Pancreas (tissue), 10 donors: ENCODE results near the gene CD99L2. TPM values are rescaled to one million over a fixed set of nuclear protein-coding genes. Genes with fewer than 3 reads are reported as not detected.

Experiments
- ATAC-seq, 4 donors: fragments of 200-7000 bp; cut with Tn5 transposase; one replicate each; pipeline versions ENCODE4 v1.8.0 to v1.9.1; 2020; ENCODE audit warnings: mild to moderate bottlenecking in 4 of 4, moderate library complexity in 4 of 4
- DNase-seq, 6 donors: peaks; one replicate each; pipeline ENCODE4 v3.0.0-alpha.2; 2020
- FAIRE-seq: peaks from 2 replicates; lab custom pipeline; 2012; peaks lifted over from hg19 to GRCh38; lab: Jason Lieb, UNC
- H3K27ac ChIP-seq, 4 donors: fragments of 200-600 bp; sonication (generic); 1 replicate in 3 of 4; 2 replicates in 1 of 4; pipeline versions ENCODE4 v1.5.0 to v1.8.0; 2020
- H3K27me3 ChIP-seq, 4 donors: fragments of 200-600 bp; one replicate each; pipeline ENCODE4 v1.8.0; 2021
- H3K36me3 ChIP-seq, 3 donors: fragments of 200-600 bp; sonication (generic) in 1 of 3; one replicate each; pipeline versions ENCODE4 v1.5.0 to v1.8.0; 2020 to 2021
- H3K4me1 ChIP-seq, 3 donors: fragments of 200-600 bp; one replicate each; pipeline ENCODE4 v1.8.0; 2021
- H3K4me3 ChIP-seq, 4 donors: fragments of 200-600 bp; sonication (generic) in 2 of 4; one replicate each; pipeline versions ENCODE4 v1.5.0 to v1.8.0; 2020 to 2021
- H3K9me3 ChIP-seq, 4 donors: fragments of 200-600 bp; one replicate each; pipeline ENCODE4 v1.8.0; 2021
- CTCF ChIP-seq, 4 donors: fragments of 200-600 bp; sonication (generic) in 3 of 4; IDR thresholded peaks; one replicate each; pipeline versions ENCODE4 v1.5.0 to v1.8.0; 2021; ENCODE audit warnings: antibody characterized with exemption in 4 of 4
- WGBS, 2 donors: extraction: QIAGEN DNeasy Blood & Tissue Kit; methylation state at CpG; one replicate each; pipeline ENCODE4 v1.1.7; 2013; 5-methylcytosine and 5-hydroxymethylcytosine counted together
- intact Hi-C, 3 donors: fragments of 100-400 bp; cut with DNase I; formaldehyde crosslinking; loops; one replicate each; pipeline versions ENCODE4 v1.11.1 to v1.14.2; 2022
- polyA plus RNA-seq, 2 donors: library from polyadenylated mRNA; stranded (reverse); fragments of 200-250 nt; gene quantifications; one replicate each; pipeline ENCODE4 v1.2.3, GENCODE V29; 2013
- total RNA-seq, 6 donors: library from RNA; stranded (reverse); fragmentation: NEBNext Ultra II Directional in 4 of 6; extraction: Animal tissue kit (Norgen Biotek cat#: 25700) in 4 of 6; gene quantifications; one replicate each; pipeline versions ENCODE4 v1.2.1 to v1.2.4, GENCODE V29; 2021 to 2023
- donor health status: healthy with polysubstance abuse.
- donor health status: DM: no; HTN: no; CAD: no; lungs with moderate emphysema.
- donor health status: DM: no; HTN: no; CAD: no.
- donor health status: control.
- donor health status: control.
- donor health status: Bipolar disorder and iron deficiency.
- donor health status: DM: yes; HTN: yes; CAD: no.
- donor health status: DM: no; HTN: no; CAD: no.
- donor health status: DM: no; HTN: no; CAD: no.
- donor health status: DM: yes; HTN: yes; CAD: no.

The CD99L2 gene
- total and polyA plus RNA-seq, 8 donors = 10.4 to 25.1 (median 16.2) TPM

- DNase-seq = peak in 2 of 6 donors; percentile 8 to 51
- Histone ChIP-seq H3K4me1 (no peaks in the 10 kb centered on the region), H3K36me3 (no peaks in the 10 kb centered on the region), H3K27ac (no peak overlapping the region), H3K9me3 (no peaks in the 10 kb centered on the region), H3K4me3 (no peak overlapping the region), H3K27me3 (no peaks in the 10 kb centered on the region)
- no peak for TF ChIP-seq CTCF (IDR thresholded peaks at IDR 0.05)
- 76 to 87% methylated on average over 13 of the region's 13 CpGs for WGBS, 2 donors
- intact Hi-C loops = loop anchor here in 1 of 3 donors (10.0 kb wide), 1 partner anchor 318 kb away; no protein-coding TSS in a partner anchor
- ATAC-seq = peak in 2 of 4 donors; percentile 6 to 34
- FAIRE-seq = no peak
Measured at GRCh38 chrX:150766351-150767044, 132.0 kb downstream of the CD99L2 start.

GRCh38 chrX:150765782-150766350 is 132.6 kb downstream of the CD99L2 start:
- H3K4me1 ChIP-seq = no peaks in the 10 kb centered on the region
- no peaks in the 10 kb centered on the region for H3K9me3 ChIP-seq
- H3K27ac ChIP-seq = no peak overlapping the region
- ATAC-seq = no peak
- no peak for TF ChIP-seq CTCF (IDR thresholded peaks at IDR 0.05)
- intact Hi-C loops = loop anchor here in 1 of 3 donors (10.0 kb wide), 1 partner anchor 319 kb away; no protein-coding TSS in a partner anchor
- H3K36me3 ChIP-seq = no peaks in the 10 kb centered on the region
- WGBS, 2 donors = 78 to 93% methylated on average over 19 of the region's 19 CpGs
- DNase-seq = peak in 2 of 6 donors; percentile 3 to 36
- H3K4me3 ChIP-seq = no peak overlapping the region
- FAIRE-seq = no peak
- H3K27me3 ChIP-seq = no peaks in the 10 kb centered on the region

GRCh38 chrX:150765237-150765636 is 133.2 kb downstream of the CD99L2 start:
- Histone ChIP-seq H3K27ac (no peak overlapping the region), H3K4me1 (no peaks in the 10 kb centered on the region), H3K9me3 (no peaks in the 10 kb centered on the region), H3K27me3 (no peaks in the 10 kb centered on the region), H3K36me3 (no peaks in the 10 kb centered on the region), H3K4me3 (no peak overlapping the region)
- ATAC-seq (no peak), FAIRE-seq (no peak), DNase-seq (peak in 2 of 6 donors; percentile 4 to 21)
- 63 to 85% methylated on average over 9 of the region's 9 CpGs for WGBS, 2 donors
- intact Hi-C loops = loop anchor here in 1 of 3 donors (10.0 kb wide), 1 partner anchor 320 kb away; no protein-coding TSS in a partner anchor
- no peak for TF ChIP-seq CTCF (IDR thresholded peaks at IDR 0.05)

- WGBS, 2 donors = 76 to 80% methylated on average over 9 of the region's 9 CpGs
- Histone ChIP-seq H3K4me3 (no peak overlapping the region), H3K36me3 (no peaks in the 10 kb centered on the region), H3K4me1 (no peaks in the 10 kb centered on the region), H3K27me3 (no peaks in the 10 kb centered on the region), H3K9me3 (no peaks in the 10 kb centered on the region), H3K27ac (no peak overlapping the region)
- no peak for TF ChIP-seq CTCF (IDR thresholded peaks at IDR 0.05)
- peak in 1 of 6 donors; percentile 32 for DNase-seq
- intact Hi-C loops = loop anchor here in 1 of 3 donors (10.0 kb wide), 1 partner anchor 321 kb away; no protein-coding TSS in a partner anchor
- FAIRE-seq = no peak
- ATAC-seq = no peak
Measured at GRCh38 chrX:150763810-150764209, 134.7 kb downstream of the CD99L2 start.
